NCI-H345 treated with DMSO at 0.1 percent for 48 hours (cell line): Measurements from ENCODE around the gene CFAP100.

ENCODE experiments used
- DNase-seq: peaks from one replicate; lab custom pipeline; 2025; ENCODE audit not compliant: unreplicated experiment; lab: John Stamatoyannopoulos, UW

CFAP100 gene

DNA sequence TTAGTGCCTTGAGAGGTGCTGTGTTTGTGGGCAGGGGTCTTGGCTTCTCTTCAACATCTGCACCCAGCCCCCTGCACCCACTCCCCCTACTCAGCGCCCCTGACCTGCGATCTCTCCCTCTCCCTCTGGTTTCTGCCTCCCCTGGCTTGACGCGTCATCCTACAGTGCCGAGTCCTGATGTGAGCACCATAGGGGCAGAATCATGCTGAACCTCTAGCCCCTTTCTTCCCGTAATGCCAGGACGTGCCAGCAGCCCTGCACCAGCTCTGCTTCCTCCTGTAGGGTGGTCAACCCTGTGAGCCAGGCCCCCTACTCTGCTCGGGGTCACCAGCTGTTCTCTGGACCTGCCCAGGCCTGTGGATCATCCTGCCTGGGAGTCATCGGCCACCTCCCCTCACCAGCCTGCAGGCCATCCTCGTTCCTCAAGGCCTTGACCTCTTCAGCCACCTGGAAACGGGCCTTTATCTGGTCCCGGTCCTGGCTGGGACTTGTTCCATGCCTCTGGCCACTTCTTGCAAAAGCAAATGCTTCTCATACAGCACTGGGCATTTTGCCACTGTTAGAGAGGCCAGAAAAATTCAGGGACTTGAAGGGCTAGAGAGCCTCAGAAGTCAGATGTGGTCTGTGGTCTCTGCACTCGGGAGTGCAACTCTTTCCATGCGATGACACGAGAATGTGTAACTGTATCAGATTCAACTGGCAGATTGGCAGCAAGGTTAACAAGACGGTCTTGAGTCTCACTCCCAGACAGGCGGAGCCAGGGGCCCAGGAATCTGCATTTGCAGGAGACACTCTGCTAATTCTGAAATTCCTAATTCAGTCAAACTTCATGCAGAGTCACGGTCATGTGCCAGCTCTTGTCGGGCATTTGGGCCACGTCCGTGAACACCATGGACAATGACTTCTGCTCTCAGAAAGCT, 20.8 kb upstream of the CFAP100 start:
- DNase-seq: no peak

DNA sequence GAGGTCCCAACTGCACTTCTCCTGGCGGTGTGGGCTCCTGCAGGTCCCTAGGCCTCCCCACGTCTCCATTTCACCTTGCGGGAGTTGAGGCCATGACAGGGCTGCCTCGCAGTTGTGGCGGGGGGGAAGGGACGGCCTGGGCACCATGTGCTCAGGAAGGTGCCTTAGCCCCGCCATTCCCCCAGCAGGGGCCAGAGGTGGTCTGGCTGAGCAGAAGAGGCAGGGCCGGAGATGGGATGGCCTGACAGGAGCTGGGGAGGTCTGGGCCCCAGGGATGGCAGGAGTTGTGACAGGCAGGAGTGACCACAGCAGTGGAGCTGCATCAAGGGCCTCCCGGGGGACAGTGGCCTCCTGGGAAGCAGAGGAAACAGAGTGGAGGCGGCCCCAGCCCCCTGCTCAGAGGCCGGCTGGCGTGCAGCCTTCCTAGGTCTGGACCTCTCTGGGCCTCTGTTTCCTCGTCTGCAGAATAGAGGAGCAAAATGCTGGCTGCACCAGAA, 18.8 kb upstream of the CFAP100 start:
- DNase-seq: no peak

DNA sequence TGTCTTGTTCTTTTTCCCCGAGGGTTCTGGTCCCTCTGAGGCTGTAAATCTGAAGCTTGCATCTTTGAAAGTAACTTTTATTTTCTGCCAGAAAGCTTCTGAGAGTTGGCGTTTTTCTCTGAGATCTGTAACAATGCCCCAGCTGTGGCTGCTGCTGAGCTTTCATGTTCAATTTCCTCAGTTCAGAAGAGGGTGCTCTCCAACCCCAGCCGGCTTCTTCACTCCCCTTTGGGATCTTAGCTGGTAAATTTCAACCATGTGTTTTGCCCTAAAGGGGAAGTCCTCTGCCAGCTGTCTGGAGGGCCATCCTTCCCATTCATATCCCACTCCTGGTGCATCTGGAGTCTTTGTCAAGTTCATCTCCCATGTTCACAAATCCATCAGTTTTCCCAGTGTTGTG, 18.3 kb upstream of the CFAP100 start:
- no peak for DNase-seq

DNA sequence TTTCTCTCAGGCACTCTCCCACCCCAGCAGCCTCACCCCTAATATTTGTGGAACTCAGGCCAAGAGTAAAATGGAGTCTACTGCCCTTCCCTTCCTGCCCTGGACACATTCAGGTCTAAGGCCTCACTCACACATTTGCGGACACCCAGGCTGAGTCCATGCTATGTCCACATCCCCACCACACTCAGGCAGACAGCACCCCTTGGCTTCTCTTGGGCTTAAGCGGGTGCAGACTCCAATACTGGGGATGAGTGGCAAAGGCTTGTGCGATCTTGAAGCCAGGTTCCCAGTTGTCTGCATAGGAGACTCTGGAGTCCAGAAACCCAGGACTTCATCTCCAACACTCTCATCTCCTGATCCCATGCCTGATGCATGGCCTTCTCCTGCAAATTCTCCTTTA, 17.5 kb upstream of the CFAP100 start:
- DNase-seq: no peak

DNA sequence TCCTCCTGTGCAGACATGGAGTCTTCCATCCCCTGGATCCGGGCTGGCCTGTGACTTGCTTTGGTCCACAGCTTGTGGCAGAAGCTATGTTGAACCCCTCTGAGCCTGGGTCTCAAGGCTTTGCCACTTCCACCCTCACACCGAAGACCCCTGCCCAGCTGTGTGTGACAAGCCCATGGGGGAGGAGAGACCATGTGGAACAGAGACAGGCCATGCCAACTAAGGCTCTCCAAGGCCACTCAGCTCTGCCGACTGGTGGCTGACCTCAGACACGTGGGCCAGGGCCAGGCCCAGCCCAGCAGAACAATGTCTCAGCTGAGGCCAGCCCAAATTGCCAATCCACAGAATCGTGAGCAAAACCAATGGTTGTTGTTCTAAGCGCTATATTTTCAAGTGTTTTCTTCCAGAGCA, 16.4 kb upstream of the CFAP100 start:
- no peak for DNase-seq

DNA sequence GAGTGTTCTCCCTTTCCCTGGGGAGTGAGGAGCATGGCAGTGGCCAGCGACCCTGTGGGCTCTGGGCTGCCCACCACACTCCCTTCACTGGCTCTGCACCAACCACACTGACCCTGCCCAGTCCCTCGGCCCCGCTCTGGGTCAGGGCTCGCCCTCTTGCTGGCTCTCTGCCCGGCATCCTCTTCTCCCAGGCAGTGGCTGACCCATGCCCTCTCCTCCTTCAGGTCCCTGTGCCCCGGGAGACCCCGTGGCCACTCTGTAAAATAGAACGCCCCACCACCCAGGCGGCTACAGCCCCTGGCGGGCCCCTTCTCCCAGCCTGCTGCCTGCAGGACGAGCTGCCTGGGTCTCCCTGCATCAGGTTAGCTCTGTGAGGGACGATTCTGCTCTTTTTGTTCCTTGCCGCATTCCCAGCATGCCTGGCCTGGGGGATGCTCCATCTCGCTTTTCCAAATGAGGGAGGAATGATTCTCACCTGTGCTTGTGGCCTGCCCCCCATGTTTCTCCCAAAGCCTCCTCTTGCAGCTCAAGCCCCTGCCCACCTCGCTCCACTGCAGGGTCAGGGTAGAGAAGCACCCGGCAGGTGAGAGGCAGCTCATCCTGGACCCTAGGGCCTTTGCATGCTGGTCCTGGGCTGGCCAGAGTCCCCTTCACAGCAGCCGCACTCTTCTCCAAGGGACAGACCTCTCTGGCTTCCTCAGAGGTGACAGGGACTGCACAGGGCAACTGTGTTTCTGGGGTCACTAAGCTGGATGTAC, 14.5 kb upstream of the CFAP100 start:
- DNase-seq: no peak

DNA sequence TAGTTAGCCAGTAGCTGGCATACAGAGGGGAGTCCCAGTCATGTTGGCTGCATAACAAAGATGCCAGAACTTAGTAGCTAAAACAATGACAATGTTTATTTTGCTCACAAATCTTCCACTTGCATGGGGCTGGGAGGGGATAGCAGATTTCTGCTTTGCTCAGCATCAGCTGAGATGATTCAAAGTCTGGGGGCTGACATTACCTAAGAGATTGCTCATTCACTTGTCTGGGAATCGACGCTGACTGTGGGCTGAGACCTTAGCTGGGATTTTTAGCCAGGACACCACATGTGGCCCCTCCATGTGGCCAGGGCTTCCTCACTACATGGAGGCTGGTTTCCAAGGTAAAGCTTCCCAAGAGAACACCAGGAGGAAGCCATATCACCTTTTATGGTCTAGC, 12.7 kb upstream of the CFAP100 start:
- no peak for DNase-seq

DNA sequence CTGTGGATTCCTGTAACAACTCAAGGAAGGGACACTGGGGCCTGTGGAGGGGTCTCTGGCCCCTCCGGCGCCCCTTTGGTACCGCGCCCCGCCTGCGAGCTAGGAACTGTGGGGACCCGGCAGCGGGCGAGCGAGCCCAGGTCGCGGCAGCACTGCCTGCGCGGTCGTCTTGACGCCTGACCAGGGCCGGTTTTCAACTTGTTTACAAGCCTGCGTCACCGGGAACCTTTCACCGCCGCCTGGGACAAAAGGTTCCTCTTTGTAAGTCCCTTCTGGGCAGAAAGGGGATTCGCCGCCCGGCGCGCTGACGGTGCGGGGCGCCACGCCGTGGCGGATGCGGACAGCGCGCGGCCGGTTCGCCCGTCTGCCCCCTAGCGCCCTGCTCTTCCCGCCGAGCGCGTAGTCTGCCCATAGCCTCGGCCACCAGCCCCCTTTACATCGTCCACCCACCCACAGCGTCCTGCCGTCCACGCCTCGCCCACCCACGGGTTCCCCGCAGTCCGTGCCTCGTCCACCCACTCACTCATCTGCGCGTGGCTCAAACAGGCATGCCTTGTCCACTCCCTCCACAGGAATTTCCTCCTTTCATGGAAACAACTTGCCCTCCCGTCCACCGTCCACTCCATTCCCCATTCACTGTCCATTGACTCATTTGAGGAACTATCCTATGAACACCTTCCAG, 5.5 kb upstream of the CFAP100 start:
- peak; percentile 23 for DNase-seq

DNA sequence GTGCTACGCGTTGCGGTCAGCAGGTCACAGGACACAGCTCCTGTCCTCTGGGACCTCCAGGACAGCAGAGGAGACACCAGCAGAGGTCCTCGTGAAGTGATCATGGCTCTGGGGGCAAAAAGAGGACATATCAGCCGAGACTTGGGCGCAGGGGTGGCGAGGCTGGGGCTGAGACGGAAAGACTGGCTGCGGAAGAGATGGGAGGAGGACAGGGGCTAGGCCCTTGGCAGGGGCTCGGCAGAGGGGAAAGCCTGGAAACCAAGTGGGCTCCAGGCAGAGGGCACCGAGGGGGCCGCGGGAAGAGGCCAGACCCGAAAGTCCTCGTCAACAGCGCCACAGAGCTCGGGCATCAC, 4.9 kb upstream of the CFAP100 start:
- DNase-seq: no peak

DNA sequence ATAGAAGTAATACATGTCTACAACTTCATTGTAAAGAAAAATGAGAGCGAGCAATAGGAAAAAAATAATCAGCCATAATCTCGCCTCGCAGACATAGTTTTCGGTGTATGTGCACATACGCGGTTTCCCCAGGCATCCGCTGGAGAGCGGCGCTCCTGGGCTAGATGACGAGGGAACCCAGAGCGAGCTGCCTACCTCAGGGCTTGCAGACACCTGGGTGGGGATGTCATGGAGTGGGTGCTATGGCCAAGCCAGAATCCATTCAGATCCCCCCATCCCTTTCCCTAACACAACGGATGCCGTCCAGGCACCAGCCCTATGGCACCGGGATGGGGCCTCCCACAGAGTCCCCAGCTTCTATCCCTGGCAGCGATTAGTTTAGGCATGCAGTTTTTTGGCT, 4.5 kb upstream of the CFAP100 start:
- no peak for DNase-seq

DNA sequence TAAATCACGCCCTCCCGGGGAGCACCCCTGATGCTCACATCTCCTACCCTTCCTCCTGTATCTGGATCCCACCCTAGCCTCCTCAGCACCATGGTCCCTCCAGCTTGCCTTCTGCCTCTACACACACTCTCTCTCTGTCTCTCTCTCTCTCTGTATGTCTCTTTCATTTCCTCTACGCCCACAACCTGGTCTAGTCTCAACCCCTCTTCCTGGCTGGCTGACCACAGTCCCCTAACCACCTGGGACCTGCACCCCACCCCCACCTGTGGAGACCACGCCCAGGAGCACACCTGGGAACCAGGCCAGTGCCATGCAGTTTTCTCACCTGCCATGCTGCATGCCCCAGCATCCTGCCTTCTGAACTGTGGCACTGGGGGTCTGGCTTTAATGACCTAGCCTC, 4.0 kb upstream of the CFAP100 start:
- DNase-seq: no peak

DNA sequence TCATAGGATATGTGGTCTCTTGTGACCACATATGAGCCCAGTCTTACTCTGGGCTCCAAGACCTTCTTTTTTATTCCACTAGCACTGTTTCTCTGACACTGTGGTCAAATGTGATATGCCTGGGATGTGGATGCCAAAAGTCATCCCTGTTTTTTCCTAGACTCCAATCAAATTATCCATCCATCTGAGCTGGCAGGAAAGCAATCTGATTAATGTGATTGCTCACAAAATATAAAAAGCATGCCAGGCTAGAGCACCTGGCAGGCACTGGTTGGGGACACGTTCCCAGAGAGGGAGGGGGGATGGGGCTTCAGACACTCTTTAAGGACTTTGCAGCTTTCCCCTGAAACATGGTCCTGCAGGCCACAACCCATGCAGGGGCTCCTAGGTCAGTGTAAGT, 3.1 kb upstream of the CFAP100 start:
- DNase-seq: no peak

DNA sequence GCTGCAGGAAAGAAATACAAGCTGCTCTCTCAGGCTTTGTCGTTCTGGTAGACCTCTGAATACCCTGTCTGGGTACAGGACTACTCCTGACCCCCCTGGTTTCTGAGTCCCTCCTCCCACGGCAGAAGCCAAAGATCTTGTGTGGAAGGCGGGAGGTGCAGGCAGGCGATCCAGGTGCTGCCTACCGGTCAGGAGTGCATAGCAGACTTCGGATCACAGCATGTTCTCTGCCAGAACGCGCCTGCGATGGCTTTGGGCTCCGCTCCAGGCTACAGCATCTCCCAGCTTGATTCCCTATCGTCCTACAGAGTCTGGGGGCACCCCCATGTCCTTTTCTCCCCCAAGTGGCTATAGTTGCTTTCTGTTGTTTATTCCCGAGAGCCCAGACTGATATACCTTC, 2.5 kb upstream of the CFAP100 start:
- DNase-seq: no peak

DNA sequence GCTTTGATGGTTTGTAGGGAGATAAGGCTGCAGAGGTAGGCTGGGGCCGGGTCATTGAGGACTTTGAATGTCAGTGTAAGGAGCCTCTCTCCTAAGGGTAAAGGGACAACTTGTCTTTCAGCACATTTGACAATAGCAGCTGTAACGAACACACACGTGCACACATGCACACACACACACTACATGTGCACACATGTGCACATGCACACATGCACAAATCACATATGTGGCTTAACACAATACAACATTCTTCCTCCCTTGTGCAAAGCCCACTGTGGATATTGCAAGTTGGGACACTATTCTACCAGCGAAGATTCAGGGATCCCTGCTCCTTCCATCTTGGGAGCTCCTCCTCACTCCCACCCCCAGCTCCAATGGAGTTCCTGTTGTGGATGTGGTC, 1.1 kb upstream of the CFAP100 start:
- DNase-seq: no peak

DNA sequence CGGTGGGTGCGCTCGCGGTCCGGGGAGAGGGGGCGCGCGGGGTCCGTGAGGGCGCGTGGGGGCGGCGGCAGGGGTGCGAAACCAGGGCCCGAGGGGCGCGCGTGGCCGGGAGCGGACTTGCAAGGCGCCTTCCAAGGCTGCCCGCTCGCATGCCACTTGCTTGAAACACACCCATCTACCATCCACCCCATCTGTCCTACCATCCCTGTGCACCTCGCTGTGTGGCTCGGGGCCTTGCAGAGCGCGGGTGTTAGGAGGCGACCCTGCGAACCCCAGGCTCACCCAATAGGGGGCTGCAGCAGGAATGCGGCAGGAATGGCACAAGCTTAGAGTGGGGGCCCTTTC, 240 bp downstream of the CFAP100 start:
- no peak for DNase-seq

DNA sequence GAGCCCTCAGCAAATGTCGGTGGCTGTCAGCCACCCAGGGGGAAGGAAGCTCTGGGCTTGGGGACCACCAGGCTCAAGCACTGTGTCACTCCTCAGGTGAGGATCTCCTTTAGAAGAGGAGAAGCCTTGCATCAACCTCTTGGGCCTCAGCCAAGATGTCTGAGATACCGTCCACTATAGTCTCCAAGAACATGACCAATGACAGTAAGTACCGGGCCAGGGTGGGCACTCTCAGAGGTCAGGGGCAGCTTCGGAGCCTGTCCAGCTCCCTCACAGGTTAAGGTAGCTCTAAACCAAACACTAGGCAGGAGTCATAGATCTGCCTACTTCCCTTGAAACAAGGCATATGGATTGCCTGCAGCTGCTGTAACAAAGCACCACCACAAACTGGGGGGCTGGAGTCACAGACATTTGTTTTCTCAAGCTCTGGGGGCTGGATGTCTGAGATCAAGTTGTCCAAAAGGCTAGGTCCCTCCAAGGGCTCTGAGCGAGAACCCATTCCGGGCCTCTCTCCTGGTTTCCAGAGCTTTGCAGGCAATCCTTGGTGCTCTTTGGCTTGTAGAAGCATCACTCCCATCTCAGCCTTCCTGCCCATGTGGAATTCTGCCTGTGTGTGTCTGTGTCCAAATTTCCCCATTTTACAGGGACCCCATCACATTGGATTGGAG, 1.3 kb downstream of the CFAP100 start:
- no peak for DNase-seq

DNA sequence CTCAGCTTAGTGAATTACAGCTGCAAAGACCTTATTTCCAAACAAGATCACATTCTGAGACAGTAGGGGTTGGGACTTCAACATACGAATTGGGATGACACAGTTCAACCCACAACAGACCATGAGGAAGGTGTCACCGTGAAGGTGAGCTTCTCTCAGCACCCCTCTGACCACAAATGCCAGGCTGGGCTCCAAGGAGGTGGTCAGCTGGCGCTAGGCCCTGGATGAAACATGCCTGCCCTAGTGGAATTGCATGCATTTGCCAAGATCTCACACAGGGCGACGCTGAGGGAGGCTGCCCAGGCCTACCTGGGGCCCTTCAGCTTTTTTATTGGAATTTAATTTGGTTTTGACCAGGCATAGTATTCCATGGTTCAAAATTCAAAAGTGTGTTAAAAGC, 1.8 kb downstream of the CFAP100 start:
- DNase-seq: no peak

DNA sequence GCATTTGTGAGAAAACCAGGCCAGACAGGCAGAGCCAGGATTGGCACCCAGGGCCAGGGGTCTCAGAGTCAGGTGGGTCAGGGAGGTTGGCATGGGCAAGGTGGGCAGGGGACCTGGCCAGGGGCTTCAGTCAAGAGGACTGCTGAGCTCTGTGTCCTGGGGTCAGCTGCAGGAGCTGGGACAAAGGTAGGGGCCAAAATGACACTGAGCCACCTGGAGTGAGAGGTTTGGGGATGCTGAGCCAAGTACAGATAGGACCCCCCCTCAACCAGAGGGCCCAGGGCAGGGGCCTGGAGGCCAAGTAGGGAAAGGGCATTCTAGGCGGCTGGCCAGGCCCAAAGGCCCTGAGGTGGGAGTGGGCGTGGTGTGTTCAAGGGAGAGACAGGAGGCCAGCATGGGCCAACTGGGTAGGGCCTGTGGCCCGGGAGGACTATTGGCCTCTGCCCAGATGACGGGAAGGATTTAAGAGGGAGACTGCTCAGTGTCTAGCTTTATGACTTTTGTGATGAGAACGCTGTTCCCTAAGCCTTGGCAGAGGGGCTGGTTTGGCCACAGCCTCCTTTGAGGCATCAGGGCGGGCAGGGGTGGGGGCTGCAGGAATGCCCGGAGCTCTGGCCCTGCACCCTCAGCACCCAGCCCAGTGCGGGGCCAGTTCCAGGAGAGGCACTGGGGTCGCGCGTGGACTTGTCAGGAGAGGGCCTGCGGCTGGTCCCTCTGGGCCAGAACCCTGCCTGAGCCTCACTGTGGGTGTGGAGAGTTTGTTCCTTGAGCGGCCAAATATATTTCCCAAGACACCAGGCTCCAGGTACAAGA, 3.1 kb downstream of the CFAP100 start:
- DNase-seq: no peak

DNA sequence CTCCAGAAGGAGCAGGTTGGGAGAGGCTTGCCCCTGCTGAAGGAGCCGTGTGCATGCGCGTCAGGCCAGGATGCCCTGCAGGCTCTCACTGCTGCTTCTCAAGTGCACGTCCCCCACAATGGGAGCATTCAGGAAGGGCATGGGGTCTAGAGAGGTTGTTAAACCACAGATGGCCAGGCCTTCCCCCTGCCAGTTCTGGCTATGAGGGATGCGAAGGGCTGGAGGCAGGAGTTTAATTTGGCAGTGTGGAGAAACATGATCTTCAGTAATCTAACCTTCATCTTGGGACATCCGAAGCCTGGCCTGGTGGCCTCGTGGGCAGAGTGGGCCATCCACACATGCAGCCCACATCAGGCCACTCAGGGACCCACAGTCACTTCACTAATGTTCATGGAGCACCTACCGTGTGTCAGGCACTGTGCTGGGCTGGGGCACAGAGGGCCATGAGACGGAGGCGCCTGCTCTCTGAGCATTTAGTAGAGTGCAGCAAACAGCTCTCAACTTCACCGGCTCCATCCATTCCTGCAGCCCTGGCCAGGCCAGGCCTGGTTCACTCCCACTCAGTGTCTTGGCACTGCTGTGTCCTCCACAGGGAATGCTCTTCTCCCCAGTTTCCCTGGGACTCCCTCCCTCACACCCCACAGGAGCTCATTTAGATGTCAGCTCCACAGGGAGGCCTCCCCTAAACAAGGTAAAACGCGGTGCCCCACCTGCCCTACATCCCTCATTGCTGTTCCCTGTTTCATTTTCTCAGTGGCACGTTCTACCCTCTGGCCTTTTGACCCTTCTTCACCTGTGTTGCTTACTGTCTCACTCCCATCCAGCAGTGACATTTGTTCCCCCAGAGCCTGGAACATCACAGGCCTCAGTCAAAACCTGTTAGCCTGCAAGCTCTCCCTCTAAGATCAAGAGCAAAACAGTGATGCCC, 4.0 kb downstream of the CFAP100 start:
- DNase-seq: no peak
